A549 treated with RU486 at 1 μM for 4 hours (cell line): ENCODE results near the gene MAGI2. TPM values are rescaled to one million over a fixed set of nuclear protein-coding genes. Genes with fewer than 3 reads are reported as not detected.

Experiments used
- total RNA-seq: library from RNA; stranded (reverse); fragments of 200-300 nt; extraction: Qiagen RNA extraction; gene quantifications from 5 replicates; pipeline ENCODE4 v1.2.3, GENCODE V29; 2022; ENCODE audit warnings: low read depth

Gene MAGI2
- 0.16 to 0.51 TPM (median 0.36 TPM) in 5 replicates for total RNA-seq

DNA sequence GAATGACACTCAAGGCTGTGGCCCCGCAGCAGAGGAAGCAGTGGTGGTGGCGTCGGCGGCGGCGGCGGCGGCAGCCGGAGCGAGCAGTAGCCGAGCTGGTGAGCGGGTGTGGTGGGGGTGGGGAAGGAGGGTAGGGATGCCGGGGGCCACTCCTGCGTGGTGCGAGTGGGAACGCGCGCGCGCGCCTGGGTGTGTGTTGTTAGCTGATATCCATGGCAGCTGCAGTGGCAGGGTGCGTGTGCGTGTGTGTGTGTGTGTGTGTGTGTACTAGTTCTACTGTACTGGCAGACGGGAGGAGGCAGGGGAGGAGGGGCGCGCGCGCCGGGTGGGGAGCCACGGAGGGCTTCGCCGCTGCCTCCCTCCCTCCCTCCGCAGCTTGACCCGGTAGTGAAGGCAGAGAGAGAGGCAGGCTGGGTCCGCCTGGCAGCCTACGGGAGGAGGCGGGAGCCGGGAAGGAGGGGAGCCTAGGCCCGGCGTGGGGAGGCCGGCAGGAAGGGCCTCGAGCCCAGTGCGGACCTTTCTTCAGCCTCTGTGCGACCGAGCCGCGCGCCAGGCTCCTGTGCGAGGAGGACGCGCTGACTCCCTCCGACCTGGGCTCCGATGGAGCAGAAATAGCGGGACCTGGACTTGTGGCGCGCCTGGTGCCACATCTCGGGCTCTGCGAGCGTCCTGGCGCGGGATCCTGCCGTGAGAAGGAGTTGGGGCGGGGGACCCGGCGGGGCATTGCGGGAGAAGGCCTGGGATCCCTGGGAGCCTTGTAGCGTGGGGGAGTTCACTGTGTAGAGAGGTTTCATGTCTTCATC lies at the start of gene MAGI2:
MAGI2 (minus strand) TSS at position 110 of the 803 bp plus-strand sequence. CDS start 347 bp downstream, outside the sequence.

